SW480 (cell line): ENCODE data around the gene DHX58.

Experiments used
- DNase-seq: peaks from one replicate; pipeline ENCODE4 v3.0.0-alpha.2; 2016; ENCODE audit warnings: low spot score

DHX58 gene

GRCh38 chr17:42053731-42054500, 58.6 kb downstream of the DHX58 start:
- DNase-seq, result no peak

DNA sequence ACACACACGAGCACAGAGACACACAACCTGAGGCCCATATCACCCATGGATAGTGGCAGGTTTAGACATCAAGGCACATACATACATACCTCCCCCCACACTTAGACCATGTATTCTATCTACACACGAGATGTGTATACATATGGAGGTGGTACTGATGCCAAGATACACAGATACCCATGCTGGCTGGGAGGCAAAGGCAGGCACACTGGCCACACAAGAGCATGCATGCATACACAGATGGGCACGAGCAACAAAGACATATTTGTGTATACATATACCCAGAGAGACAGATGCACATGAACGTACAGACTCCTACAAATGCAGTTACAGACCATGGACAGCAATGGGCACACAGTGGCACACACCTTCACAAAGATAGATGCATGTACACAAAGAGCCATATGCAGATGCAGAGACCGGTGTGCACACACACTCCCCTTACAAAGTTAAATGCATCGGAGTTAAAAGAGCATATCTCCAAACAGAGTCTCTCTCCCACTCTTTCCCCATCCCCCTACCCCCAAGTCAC, 60.1 kb downstream of the DHX58 start:
- DNase-seq, result no peak

DNA sequence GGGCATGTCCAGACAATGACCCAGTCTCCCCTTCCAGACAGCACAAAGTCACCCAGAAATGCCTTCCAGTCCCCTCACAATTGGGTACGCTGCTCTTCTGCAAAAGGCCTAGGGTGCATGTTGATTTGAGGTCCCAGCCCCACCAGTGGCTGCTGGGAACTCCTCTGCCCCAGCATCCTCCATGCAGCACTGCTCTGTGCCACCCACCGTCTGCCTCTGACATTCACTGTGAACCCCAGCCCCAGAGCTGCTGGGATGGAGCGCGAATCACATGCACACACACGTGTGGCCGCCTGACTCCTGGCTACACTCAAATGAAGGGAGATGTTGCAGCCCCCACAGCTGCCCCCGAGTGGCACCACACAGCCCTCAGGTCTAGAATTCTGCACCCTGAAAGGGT, 60.9 kb downstream of the DHX58 start:
- no peak for DNase-seq
